ENCODE measurements around the gene INO80E.
"Not testable (repeated sequence)": the region's sequence is repeated elsewhere in the genome, so short reads cannot be mapped to it uniquely, and the experiment has no call there.

DNA sequence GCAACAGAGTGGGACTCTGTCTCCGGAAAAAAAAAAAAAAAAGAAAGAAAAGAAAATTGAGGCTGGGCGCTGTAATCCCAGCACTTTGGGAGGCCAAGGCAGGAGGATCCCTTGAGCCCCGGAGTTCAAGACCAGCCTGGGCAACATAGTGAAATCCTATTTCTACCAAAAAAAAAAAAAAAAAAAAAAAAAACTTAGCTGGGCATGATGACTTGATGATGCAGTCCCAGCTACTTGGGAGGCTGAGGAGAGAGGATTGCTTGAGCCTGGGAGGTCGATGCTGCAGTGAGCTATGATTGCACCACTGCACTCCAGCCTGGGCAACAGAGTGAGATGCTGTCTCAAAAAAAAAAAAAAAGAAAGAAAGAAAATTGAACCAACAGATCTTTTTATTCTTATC, 21.9 kb downstream of the INO80E start:
- TF ChIP-seq CTCF (IDR thresholded peaks at IDR 0.05; ENCODE audit: low read length); EZH2 (optimal IDR thresholded peaks at IDR 0.05; ENCODE audit: low read depth, low read length): not testable (repeated sequence)
